HCT116 (cell line): ENCODE data around the gene YIPF1.

Experiments
- CTCF ChIP-seq, 3 experiments: fragments of 200-600 bp in 1 of 3; sonication (generic) in 1 of 3; IDR thresholded peaks in 2 of 3; conservative IDR thresholded peaks in 1 of 3; 2 replicates each; pipeline ENCODE4 v1.5.1; 2012 to 2017; ENCODE audit warnings: low read depth in 2 of 3, low read length in 2 of 3, antibody characterized with exemption in 1 of 3, borderline replicate concordance in 1 of 3, control low read depth in 1 of 3, mild to moderate bottlenecking in 1 of 3, mixed read lengths in 1 of 3, mixed run types in 1 of 3, moderate library complexity in 1 of 3; ENCODE audit not compliant: insufficient read depth in 1 of 3
- EGR1 ChIP-seq: IDR thresholded peaks from 2 replicates; pipeline ENCODE4 v1.6.1; 2012; ENCODE audit warnings: low read depth

- TF ChIP-seq CTCF (IDR thresholded peaks at IDR 0.05 in 2 of 3, conservative IDR thresholded peaks at IDR 0.05 in 1 of 3; ENCODE audit: borderline replicate concordance in 1 of 3, insufficient read depth in 1 of 3, low read depth in 2 of 3, low read length in 2 of 3) (no peak), EGR1 (no peak)
Observed at GRCh38 chr1:53804181-53804580, 85.4 kb downstream of the YIPF1 start.
